ENCODE data around the gene RNU5D-1. TPM values are rescaled to one million over a fixed set of nuclear protein-coding genes. Genes with fewer than 3 reads are reported as not detected.

Gene RNU5D-1
- total and polyA plus RNA-seq, 2 of the 13 experiments (the other 11 are each of a cell fraction or from before 2014, with no cell fraction given) = 165 TPM; not detected in 1

DNA sequence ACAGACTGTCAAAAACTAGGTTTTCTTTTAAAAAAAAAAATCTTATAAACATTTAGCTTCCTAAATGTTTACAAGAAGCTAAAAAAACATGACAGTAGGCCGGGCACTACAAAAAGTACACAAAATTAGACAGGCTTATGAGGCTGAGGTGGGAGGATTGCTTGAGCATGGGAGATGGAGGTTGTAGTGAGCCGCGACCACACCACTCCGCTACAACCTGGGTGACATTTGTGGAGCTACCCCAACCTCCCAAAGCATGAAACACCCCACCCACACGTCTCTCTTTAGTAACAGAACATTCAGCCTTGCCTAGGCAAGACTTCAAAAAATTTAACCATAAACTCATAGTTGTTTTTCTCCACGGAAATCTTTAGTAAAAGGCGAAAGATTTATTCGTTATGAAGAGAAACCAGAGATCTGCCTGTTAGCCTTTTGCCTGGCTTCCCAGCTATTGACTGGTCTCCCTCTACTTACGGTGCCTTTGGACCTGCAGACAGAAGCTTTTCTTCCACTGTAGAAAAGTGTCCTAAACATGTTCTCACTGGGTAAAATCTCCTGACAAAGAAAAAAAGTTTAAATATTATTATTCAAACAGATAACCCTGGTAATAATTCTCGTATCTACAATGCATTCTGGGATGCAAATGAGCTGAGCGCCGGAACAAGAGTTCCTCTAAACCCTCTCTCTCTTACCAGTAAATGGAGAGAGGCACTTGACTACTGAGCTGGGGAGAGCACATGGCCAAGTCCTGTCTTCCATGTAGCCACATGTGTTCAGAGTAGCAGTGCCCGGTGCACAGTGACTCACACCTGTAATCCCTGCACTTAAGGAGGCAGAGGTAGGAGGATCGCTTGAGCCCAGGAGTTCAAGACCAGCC, 9.2 kb downstream of the RNU5D-1 start (continued):
- TF ChIP-seq, protein P1, sequence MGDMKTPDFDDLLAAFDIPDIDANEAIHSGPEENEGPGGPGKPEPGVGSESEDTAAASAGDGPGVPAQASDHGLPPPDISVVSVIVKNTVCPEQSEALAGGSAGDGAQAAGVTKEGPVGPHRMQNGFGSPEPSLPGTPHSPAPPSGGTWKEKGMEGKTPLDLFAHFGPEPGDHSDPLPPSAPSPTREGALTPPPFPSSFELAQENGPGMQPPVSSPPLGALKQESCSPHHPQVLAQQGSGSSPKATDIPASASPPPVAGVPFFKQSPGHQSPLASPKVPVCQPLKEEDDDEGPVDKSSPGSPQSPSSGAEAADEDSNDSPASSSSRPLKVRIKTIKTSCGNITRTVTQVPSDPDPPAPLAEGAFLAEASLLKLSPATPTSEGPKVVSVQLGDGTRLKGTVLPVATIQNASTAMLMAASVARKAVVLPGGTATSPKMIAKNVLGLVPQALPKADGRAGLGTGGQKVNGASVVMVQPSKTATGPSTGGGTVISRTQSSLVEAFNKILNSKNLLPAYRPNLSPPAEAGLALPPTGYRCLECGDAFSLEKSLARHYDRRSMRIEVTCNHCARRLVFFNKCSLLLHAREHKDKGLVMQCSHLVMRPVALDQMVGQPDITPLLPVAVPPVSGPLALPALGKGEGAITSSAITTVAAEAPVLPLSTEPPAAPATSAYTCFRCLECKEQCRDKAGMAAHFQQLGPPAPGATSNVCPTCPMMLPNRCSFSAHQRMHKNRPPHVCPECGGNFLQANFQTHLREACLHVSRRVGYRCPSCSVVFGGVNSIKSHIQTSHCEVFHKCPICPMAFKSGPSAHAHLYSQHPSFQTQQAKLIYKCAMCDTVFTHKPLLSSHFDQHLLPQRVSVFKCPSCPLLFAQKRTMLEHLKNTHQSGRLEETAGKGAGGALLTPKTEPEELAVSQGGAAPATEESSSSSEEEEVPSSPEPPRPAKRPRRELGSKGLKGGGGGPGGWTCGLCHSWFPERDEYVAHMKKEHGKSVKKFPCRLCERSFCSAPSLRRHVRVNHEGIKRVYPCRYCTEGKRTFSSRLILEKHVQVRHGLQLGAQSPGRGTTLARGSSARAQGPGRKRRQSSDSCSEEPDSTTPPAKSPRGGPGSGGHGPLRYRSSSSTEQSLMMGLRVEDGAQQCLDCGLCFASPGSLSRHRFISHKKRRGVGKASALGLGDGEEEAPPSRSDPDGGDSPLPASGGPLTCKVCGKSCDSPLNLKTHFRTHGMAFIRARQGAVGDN (CRISPR knock-in tag; IDR thresholded peaks at IDR 0.05) = no peak; the same call in 1 of the 2 replicates
- TF ChIP-seq ARNT2 (CRISPR knock-in tag; IDR thresholded peaks at IDR 0.05; ENCODE audit: low read depth) (peak; percentile 75; the same call in 1 of the 2 replicates), ZMYM3 (CRISPR knock-in tag; IDR thresholded peaks at IDR 0.05) (no peak), SMAD1 (CRISPR knock-in tag; IDR thresholded peaks at IDR 0.05; ENCODE audit: borderline replicate concordance, low read depth) (no peak), FOSL2 (CRISPR knock-in tag; IDR thresholded peaks at IDR 0.05) (peak; percentile 58; the same call in 1 of the 2 replicates), ZNF790 (CRISPR knock-in tag; IDR thresholded peaks at IDR 0.05; ENCODE audit: borderline replicate concordance) (no peak), ZNF703 (CRISPR knock-in tag; IDR thresholded peaks at IDR 0.05; ENCODE audit: borderline replicate concordance) (no peak), ATM (IDR thresholded peaks at IDR 0.05; ENCODE audit: borderline replicate concordance) (no peak), ZNF121 (CRISPR knock-in tag; IDR thresholded peaks at IDR 0.05) (no peak)
- TF ChIP-seq, protein P2, sequence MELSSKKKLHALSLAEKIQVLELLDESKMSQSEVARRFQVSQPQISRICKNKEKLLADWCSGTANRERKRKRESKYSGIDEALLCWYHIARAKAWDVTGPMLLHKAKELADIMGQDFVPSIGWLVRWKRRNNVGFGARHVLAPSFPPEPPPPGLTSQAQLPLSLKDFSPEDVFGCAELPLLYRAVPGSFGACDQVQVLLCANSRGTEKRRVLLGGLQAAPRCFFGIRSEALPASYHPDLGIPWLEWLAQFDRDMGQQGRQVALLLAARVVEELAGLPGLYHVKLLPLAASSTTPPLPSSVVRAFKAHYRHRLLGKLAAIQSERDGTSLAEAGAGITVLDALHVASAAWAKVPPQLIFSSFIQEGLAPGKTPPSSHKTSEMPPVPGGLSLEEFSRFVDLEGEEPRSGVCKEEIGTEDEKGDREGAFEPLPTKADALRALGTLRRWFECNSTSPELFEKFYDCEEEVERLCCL (CRISPR knock-in tag; IDR thresholded peaks at IDR 0.05; ENCODE audit: borderline replicate concordance) = 0 out of 2 replicates have a peak, but pooled peaks have one; percentile 39
- TF ChIP-seq, protein P3, sequence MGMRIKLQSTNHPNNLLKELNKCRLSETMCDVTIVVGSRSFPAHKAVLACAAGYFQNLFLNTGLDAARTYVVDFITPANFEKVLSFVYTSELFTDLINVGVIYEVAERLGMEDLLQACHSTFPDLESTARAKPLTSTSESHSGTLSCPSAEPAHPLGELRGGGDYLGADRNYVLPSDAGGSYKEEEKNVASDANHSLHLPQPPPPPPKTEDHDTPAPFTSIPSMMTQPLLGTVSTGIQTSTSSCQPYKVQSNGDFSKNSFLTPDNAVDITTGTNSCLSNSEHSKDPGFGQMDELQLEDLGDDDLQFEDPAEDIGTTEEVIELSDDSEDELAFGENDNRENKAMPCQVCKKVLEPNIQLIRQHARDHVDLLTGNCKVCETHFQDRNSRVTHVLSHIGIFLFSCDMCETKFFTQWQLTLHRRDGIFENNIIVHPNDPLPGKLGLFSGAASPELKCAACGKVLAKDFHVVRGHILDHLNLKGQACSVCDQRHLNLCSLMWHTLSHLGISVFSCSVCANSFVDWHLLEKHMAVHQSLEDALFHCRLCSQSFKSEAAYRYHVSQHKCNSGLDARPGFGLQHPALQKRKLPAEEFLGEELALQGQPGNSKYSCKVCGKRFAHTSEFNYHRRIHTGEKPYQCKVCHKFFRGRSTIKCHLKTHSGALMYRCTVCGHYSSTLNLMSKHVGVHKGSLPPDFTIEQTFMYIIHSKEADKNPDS (CRISPR knock-in tag; IDR thresholded peaks at IDR 0.05) = no peak
- TF ChIP-seq, protein P4, sequence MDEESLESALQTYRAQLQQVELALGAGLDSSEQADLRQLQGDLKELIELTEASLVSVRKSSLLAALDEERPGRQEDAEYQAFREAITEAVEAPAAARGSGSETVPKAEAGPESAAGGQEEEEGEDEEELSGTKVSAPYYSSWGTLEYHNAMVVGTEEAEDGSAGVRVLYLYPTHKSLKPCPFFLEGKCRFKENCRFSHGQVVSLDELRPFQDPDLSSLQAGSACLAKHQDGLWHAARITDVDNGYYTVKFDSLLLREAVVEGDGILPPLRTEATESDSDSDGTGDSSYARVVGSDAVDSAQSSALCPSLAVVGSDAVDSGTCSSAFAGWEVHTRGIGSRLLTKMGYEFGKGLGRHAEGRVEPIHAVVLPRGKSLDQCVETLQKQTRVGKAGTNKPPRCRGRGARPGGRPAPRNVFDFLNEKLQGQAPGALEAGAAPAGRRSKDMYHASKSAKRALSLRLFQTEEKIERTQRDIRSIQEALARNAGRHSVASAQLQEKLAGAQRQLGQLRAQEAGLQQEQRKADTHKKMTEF (CRISPR knock-in tag; IDR thresholded peaks at IDR 0.05) = peak; percentile 92
- TF ChIP-seq, protein P5, sequence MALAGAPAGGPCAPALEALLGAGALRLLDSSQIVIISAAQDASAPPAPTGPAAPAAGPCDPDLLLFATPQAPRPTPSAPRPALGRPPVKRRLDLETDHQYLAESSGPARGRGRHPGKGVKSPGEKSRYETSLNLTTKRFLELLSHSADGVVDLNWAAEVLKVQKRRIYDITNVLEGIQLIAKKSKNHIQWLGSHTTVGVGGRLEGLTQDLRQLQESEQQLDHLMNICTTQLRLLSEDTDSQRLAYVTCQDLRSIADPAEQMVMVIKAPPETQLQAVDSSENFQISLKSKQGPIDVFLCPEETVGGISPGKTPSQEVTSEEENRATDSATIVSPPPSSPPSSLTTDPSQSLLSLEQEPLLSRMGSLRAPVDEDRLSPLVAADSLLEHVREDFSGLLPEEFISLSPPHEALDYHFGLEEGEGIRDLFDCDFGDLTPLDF (CRISPR knock-in tag; IDR thresholded peaks at IDR 0.05) = peak; percentile 36; the same call in 1 of the 2 replicates
- TF ChIP-seq, protein P6, sequence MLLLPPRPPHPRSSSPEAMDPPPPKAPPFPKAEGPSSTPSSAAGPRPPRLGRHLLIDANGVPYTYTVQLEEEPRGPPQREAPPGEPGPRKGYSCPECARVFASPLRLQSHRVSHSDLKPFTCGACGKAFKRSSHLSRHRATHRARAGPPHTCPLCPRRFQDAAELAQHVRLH (CRISPR knock-in tag; IDR thresholded peaks at IDR 0.05; ENCODE audit: borderline replicate concordance, low read depth) = no peak

Data from HepG2 (cell line).